UCSD-AML1 (cell line): ENCODE data around the gene PRRC2A.

Experiments used
- DNase-seq: peaks from one replicate; lab custom pipeline; 2025; ENCODE audit not compliant: unreplicated experiment; lab: John Stamatoyannopoulos, UW

The PRRC2A gene

DNA sequence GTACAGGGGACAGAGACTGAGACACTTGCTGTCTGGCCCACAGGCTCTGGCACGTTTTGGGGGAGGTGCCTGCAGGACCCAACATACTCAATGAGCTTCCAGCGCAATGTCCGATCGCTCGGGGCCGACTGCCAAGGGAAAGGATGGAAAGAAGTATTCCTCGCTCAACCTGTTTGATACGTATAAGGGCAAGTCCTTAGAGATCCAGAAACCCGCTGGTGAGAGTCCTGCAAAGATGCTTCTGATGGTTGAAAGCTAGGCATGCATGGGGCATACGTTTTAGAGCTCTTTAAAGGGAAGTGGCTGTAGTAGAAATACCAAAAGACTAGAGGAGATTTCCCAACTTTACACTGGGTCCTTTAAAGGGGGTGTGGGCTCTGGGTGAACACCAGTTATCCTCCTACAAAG, 2.2 kb downstream of the PRRC2A start:
- no peak for DNase-seq

GRCh38 chr6:31624070-31624469, 3.6 kb downstream of the PRRC2A start:
- no peak for DNase-seq

DNA sequence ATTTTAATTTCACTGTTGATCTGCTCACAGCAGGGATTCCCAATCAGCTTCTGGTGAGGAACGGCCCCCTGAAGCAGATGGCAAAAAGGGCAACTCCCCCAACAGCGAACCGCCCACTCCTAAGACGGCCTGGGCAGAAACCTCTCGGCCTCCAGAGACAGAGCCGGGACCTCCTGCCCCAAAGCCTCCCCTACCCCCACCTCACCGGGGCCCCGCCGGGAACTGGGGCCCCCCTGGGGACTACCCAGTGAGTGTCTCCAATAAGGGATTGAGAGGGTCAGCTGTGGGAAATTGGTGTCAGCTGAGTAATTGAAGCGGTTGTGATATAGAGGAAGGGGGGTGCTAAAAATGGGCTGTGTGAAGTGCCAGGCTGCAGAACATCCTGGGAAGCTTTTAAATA, 6.4 kb downstream of the PRRC2A start:
- no peak for DNase-seq

GRCh38 chr6:31627690-31628287, 7.3 kb downstream of the PRRC2A start:
- DNase-seq = no peak

DNA sequence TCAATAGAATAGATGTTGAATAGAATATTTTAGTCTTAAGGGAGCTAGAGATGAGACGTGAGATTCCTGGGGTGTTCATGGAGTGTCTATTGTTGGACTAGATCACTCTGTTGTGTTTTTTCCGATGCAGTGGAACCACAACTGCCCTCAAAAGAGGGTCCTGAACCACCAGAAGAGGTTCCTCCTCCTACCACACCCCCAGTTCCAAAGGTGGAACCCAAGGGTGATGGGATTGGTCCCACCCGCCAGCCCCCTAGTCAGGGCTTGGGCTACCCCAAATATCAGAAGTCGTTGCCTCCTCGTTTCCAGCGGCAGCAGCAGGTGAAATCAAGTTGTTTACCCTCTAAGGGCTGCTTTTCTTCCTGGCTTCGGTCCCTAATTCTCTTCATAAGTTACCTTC, 8.5 kb downstream of the PRRC2A start:
- DNase-seq = no peak

DNA sequence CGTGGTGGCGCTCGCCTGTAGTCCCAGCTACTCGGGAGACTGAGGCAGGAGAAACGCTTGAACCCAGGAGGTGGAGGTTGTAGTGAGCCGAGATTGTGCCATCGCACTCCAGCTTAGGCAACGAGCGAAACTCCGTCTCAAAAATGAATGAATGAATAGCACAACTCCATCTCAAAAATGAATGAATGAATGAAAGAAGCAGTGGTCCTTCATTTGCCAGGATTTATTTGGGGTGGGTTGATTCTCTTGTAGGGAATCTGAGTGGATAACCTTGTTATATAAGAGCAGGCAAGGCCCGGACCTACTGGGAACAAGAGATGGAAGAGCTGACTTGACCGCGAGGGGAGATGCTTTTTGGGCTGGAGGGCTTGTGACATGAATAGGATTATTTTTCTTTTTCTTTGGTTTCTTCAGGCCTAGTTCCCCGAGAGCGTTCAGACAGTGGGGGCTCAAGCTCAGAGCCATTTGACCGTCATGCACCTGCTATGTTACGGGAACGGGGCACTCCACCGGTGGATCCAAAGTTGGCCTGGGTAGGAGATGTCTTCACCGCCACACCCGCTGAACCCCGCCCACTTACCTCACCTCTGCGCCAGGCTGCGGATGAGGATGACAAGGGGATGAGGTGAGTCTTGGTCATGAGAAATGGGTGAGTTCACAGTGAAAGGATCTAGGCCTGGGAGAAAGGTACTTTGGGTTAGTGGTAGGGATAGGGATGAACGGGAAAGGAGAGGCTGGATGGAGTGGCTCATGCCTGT, 9.8 kb downstream of the PRRC2A start:
- DNase-seq = no peak

GRCh38 chr6:31631209-31631608, 10.7 kb downstream of the PRRC2A start:
- DNase-seq = no peak

DNA sequence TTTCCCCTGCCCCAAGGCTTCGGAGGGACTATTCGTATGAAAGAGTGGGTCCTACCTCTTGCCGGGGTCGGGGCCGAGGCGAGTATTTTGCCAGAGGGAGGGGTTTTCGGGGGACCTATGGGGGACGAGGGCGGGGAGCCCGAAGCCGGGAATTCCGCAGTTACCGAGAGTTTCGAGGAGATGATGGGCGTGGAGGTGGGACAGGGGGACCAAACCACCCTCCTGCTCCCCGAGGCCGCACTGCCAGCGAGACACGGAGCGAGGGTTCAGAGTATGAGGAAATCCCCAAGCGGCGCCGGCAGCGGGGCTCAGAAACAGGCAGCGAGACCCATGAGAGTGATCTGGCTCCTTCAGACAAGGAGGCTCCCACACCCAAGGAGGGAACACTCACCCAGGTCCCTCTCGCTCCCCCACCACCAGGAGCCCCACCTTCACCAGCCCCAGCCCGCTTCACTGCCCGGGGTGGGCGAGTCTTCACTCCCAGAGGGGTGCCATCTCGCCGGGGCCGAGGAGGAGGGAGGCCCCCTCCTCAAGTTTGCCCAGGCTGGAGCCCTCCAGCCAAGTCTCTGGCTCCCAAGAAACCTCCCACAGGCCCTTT, 11.3 kb downstream of the PRRC2A start:
- DNase-seq = no peak

DNA sequence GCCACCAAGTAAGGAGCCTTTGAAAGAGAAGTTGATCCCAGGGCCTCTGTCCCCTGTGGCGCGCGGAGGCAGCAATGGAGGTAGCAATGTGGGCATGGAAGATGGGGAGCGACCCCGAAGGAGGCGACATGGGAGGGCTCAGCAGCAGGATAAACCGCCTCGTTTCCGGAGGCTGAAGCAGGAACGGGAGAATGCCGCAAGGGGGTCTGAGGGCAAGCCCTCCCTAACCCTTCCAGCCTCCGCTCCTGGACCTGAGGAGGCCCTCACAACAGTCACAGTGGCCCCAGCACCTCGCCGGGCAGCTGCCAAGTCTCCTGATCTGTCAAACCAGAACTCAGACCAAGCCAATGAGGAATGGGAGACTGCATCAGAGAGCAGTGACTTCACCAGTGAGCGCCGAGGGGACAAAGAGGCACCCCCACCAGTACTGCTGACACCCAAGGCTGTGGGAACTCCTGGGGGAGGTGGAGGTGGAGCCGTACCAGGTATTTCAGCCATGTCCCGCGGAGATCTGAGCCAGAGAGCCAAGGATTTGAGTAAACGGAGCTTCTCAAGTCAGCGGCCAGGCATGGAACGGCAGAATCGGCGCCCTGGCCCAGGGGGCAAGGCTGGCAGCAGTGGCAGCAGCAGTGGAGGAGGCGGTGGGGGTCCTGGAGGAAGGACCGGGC, 11.9 kb downstream of the PRRC2A start:
- DNase-seq = no peak

DNA sequence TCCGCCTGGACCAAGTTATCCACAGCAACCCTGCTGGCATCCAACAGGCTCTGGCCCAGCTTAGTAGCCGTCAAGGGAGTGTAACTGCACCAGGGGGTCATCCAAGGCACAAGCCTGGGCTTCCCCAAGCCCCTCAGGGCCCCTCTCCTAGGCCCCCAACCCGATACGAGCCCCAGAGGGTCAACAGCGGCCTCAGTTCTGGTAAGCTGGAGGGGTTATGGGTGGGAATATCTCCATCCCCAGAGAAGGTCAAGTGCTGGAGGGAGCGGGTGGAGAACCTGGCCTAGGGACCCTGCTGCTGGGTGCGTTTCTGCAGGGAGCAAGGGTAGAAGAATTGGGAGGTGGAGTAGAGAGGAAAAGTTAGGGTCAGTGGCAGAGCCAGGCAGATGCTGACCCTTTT, 12.9 kb downstream of the PRRC2A start:
- no peak for DNase-seq

GRCh38 chr6:31634131-31634530, 13.6 kb downstream of the PRRC2A start:
- no peak for DNase-seq

DNA sequence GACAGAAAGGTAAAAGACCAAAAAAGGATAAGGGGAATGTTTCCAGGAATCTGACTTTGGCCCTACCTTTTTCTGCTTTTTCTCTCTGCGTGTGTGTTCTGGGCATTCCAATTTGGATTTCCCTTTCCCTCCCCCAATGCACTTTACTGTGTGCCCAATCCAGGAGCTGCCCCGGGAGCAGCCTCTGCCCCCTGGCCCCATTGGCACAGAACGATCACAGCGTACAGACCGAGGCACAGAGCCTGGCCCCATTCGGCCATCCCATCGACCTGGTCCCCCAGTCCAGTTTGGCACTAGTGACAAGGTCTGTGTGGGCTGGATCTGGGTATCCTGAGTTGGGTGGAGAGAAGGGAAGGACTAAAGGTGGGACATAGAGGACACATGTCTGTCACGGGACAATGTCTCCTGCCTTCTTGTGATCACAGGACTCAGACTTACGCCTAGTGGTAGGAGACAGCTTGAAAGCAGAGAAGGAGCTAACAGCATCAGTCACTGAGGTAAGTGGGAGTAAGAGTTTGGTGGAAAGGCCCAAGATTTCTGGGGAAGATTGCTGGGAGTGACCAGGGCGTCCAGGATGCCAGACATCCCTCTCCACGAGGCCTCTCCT, 14.6 kb downstream of the PRRC2A start:
- no peak for DNase-seq

GRCh38 chr6:31636698-31637596, 16.4 kb downstream of the PRRC2A start:
- no peak for DNase-seq

- no peak for DNase-seq
These were observed 18.5 kb downstream of the PRRC2A start for GRCh38 chr6:31639043-31639442.

GRCh38 chr6:31639449-31639861, 18.9 kb downstream of the PRRC2A start:
- DNase-seq = peak; percentile 66

- no peak for DNase-seq
These were observed 20.1 kb downstream of the PRRC2A start for GRCh38 chr6:31640612-31641011.

- DNase-seq = no peak
These were observed 20.9 kb downstream of the PRRC2A start for GRCh38 chr6:31641370-31641769.

DNA sequence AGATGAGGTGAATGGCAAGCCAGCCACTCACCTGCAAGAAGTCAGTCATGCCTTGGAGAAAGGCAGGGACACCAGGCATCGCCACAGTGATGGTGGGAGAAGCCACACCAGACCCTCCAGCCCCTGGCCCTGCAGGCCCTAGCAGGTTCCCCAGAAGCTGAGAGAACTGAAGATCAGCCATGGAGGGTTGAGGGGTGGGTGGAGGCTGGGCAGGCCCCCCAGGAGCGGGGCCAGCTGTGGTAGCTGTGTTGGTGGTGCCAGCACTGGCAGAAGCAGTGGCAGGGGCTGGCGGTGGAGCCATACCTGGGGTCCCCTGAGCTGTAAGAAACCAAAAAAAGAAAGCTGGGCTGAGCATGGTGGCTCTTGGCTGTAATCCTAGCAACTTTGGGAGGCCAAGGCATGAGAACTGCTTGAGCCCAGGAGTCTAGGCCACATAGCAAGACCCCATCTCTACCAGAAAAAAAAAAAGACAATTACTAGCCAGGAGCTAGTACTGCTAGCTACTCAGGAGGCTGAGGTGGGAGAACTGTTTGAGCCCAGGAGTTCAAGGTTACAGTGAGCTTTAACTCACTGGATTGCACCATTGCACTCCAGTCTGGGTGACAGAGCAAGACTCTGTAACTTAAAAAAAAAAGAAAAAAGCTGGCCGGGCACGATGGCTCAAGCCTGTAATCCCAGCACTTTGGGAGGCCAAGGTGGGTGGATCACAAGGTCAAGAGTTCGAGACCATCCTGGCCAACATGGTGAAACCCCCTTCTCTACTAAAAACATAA, 22.5 kb downstream of the PRRC2A start:
- DNase-seq = no peak

DNA sequence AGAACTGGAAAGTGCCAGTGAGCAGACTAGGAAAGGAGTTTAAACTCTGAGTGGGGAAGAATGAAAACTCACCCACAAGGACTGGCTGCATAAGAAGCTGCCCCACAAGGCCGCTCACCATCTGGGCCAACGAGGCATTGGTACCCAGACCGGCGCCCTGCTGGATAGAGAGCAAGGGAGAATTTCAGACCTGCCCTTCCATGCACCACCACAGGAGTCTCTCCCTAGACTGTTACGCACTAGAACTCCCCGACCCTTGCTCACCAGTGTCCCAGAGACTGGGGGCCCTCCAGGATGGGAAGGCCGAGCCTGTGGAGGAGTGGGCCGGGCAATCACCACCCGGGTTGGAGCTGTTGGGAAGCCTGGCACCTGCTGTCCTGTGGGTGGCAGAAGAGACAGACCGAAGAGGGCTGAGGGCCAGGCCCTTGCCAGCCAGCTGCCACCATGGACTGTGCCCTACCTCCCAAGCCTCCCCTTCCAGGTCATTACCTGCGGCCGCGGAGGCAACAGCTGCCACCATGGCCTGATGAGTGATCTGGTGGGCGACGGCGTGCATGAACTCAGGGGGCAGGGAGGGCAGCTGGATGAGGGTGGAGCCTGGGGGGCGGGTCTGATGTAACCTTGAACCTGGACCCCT, 23.4 kb downstream of the PRRC2A start:
- DNase-seq = no peak
